ENCODE results near the gene PDLIM7.

Gene PDLIM7

DNA sequence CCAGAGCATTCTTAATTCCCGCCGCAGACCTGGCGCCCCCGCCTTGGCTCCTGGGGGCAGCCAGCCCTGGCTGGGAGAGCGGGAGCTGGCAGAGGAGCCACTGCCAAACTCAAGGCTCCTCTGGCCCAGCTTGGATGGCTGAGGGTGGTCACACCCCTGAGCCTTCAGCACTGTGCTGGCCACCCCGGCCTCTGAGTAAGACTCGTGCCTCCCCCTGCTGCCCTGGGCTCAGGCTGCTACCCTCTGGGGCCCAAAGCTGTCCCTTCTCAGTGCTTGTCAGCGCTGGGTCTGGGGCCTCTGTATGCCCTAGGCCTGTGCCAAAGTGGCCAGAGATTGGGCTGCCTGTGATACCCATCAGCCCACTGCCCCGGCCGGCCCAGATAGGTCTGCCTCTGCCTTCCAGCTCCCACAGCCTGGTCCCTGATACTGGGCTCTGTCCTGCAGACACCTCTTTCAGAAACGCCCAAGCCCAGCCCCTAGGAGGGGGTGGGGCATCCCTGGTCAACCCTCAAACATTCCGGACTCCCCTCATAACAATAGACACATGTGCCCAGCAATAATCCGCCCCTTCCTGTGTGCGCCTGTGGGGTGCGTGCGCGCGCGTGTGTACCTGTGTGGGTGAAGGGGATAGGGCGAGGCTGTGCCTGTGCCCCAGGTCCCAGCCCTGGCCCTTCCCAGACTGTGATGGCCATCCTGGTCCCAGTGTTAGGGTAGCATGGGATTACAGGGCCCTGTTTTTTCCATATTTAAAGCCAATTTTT lies 55.2 kb downstream of the PDLIM7 start:
- in situ Hi-C loops (cut with HindIII; ENCODE audit: low sequenced_read_pairs): no loop called here
- H3K4me3 ChIP-seq (ENCODE audit: low read depth, low read length): no peak overlapping the region
- TF ChIP-seq, protein P1, sequence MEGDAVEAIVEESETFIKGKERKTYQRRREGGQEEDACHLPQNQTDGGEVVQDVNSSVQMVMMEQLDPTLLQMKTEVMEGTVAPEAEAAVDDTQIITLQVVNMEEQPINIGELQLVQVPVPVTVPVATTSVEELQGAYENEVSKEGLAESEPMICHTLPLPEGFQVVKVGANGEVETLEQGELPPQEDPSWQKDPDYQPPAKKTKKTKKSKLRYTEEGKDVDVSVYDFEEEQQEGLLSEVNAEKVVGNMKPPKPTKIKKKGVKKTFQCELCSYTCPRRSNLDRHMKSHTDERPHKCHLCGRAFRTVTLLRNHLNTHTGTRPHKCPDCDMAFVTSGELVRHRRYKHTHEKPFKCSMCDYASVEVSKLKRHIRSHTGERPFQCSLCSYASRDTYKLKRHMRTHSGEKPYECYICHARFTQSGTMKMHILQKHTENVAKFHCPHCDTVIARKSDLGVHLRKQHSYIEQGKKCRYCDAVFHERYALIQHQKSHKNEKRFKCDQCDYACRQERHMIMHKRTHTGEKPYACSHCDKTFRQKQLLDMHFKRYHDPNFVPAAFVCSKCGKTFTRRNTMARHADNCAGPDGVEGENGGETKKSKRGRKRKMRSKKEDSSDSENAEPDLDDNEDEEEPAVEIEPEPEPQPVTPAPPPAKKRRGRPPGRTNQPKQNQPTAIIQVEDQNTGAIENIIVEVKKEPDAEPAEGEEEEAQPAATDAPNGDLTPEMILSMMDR (IDR thresholded peaks at IDR 0.05; ENCODE audit: low read depth, low read length): no peak
- no peak for DNase-seq (ENCODE audit: low read depth, low spot score)

DNA sequence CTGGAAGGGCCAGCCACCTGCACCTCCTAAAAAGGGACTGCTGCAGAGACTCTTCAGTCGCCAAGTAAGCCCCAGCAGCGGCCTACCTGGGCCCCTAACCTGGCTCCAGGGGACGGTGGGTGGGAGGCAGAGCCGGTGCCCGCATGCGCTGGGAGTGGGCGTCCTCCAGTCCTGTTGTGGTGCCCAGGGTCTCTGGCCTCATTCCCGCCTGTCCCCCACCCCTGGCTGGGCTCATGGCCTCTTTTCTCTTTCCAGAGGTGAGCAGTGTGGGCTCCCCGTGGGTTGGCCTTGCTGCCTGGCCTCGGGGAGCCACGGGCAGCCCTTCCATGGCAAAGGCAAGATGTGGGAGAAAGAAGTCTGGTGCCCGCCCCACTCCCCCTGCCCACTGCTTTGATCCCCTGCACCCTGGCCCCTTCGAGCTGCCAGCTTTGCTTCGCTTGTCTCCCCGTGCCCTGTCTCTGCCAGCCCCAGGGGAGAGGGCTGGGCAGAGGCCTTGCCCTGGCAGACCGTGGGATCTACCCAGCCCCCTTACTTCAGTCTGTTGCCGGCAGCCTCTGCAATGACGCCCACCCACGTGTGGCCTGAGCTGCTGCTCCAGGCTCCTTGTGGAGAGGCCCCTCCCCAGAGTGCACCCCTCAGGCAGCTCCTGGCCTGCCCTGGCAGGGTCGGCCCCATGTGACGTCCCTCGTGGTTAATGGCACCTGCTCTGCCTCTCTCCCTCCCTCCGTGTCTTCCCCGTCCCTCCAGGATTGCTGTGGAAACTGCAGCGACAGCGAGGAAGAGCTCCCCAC lies 56.2 kb downstream of the PDLIM7 start:
- H3K4me3 ChIP-seq (ENCODE audit: low read depth, low read length): no peak overlapping the region
- DNase-seq (ENCODE audit: low read depth, low spot score): no peak
- in situ Hi-C loops (cut with HindIII; ENCODE audit: low sequenced_read_pairs): no loop called here
- TF ChIP-seq, protein P1 (IDR thresholded peaks at IDR 0.05; ENCODE audit: low read depth, low read length): no peak

DNA sequence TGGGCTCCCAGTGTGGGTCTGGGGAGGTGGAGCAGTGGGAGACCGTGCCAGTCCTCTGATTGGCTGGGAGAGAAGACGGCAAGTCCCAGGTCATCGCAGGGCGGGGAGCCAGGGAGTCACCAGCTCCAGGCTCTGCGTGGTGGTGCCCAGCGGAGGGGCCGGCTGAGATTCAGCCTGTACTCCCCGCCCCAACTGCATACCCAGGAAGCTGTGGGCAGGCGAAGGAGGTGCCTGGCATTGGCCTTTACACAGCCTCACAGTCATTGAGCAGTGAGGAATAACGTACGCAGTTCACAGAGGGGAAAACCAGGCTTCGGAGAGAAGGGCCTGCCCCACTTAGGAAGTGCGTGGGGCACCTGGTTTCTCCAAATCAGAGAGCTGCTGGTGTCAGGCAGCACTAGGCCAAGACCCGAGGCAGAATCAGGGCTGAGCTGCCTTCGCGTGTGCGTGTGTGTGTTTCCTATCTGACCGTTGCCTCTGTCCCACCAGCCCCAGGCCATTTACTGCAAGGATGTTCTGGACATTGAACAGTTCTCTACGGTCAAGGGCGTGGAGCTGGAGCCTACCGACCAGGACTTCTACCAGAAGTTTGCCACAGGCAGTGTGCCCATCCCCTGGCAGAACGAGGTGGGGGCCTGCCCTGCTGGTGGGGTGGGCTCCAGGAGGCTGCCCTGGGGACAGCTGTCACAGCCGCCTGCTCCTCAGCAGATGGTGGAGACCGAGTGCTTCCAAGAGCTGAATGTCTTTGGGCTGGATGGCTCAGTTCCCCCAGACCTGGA lies 57.0 kb downstream of the PDLIM7 start:
- in situ Hi-C loops (cut with HindIII; ENCODE audit: low sequenced_read_pairs): no loop called here
- TF ChIP-seq, protein P1 (IDR thresholded peaks at IDR 0.05; ENCODE audit: low read depth, low read length): no peak
- H3K4me3 ChIP-seq (ENCODE audit: low read depth, low read length): no peak overlapping the region
- no peak for DNase-seq (ENCODE audit: low read depth, low spot score)

DNA sequence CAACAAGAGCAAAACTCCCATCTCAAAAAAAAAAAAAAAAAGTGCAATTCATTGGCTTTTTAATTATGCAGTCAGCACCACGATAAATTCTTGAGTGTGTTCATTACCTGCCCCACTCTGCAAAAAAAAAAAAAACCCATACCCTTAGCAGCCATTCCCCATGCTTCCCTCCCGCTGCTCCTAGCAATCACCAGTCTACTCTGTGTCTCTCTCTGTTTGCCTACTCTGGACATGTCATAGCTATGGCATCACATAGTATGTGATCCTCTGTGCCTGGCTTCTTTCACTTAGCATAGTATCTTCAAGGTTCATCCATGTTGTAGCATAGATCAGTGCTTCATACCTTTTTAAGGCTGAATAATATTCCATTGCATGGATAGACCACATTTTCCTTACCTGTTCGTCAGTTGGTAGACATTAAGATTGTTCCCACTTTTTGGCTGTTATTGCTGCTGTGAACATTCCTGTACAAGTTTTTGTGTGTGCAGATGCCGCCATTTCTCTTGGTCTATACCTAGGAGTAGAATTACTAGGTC lies 57.8 kb downstream of the PDLIM7 start:
- H3K4me3 ChIP-seq (ENCODE audit: low read depth, low read length): no peak overlapping the region
- TF ChIP-seq, protein P1 (IDR thresholded peaks at IDR 0.05; ENCODE audit: low read depth, low read length): no peak
- DNase-seq (ENCODE audit: low read depth, low spot score): no peak
- in situ Hi-C loops (cut with HindIII; ENCODE audit: low sequenced_read_pairs): no loop called here

DNA sequence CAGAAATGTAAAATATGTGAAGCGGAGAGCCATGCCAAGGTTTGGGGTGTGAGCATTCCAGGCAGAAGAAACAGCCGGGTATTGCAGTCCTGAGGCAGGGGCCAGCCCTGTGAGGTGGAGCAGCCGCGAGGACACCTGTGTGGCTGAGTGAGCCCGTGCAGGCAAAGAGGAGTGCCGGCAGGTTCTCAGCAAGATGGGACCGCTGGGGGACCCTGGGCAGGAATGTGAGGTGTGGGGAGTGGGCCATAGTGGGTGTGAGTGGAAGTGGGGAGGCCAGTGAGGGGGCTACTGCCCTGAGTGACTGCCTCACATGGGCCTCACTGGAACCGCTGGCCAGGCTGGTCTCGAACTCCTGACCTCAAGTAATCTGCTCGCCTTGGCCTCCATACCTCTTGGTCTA lies 58.9 kb downstream of the PDLIM7 start:
- in situ Hi-C loops (cut with HindIII; ENCODE audit: low sequenced_read_pairs): no loop called here
- TF ChIP-seq, protein P1 (IDR thresholded peaks at IDR 0.05; ENCODE audit: low read depth, low read length): no peak
- H3K4me3 ChIP-seq (ENCODE audit: low read depth, low read length): no peak overlapping the region
- no peak for DNase-seq (ENCODE audit: low read depth, low spot score)

DNA sequence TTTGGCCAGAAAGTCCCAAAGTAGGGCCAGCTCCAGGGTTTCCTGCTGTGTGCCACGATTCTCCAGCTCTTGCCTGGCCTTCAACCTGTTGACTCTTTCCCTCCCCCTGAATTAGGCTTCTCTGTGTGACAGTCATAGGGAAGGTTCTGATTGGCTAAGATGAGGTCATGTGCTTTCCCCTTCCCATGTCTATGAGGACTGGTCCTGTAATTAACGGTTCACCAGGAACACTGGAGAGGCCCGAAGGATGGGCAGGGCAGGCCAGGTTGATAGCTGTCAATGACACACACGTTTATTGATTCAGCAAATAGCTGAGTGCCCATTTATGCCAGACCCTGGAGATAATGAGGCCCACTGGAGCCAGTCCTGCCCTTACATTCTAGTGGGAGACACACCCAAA lies 59.8 kb downstream of the PDLIM7 start:
- H3K4me3 ChIP-seq (ENCODE audit: low read depth, low read length): no peak overlapping the region
- TF ChIP-seq, protein P1 (IDR thresholded peaks at IDR 0.05; ENCODE audit: low read depth, low read length): no peak
- DNase-seq (ENCODE audit: low read depth, low spot score): no peak
- in situ Hi-C loops (cut with HindIII; ENCODE audit: low sequenced_read_pairs): no loop called here

All from astrocyte of the spinal cord (primary cell).